ENCODE measurements around the gene BACH1. TPM values are rescaled to one million over a fixed set of nuclear protein-coding genes. Genes with fewer than 3 reads are reported as not detected.

The BACH1 gene
- total RNA-seq, 1 experiment from 2014 or later = 48.7 TPM

DNA sequence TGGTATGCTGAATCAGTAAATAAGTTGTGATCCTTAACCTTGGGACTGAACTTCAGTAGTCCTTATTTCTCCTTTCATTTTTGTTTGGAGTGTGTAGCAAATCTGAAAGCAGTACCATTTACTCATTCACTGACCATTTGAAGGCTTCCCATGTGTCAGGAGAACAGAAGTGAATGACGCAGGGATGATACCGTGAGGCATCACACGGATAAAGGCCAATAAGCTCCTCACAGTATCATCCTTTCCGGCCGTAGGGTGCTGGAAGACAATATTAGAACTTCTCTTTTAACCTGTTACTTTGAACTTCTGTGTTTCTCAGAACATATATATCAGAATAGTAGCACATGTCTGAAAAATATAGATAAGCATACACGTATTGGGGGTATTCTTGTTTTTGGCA is 21.3 kb downstream of the BACH1 start:
- peaks cover 18% of the 10 kb centered on the region for H3K36me3 Mint-ChIP-seq
- no peak for ATAC-seq
- ChIA-PET CTCF (no interaction called here), POLR2A (no interaction called here)
- H3K4me1 Mint-ChIP-seq = peaks cover 16% of the 10 kb centered on the region
- H3K27ac Mint-ChIP-seq = no peak overlapping the region
- TF ChIP-seq, protein P1, sequence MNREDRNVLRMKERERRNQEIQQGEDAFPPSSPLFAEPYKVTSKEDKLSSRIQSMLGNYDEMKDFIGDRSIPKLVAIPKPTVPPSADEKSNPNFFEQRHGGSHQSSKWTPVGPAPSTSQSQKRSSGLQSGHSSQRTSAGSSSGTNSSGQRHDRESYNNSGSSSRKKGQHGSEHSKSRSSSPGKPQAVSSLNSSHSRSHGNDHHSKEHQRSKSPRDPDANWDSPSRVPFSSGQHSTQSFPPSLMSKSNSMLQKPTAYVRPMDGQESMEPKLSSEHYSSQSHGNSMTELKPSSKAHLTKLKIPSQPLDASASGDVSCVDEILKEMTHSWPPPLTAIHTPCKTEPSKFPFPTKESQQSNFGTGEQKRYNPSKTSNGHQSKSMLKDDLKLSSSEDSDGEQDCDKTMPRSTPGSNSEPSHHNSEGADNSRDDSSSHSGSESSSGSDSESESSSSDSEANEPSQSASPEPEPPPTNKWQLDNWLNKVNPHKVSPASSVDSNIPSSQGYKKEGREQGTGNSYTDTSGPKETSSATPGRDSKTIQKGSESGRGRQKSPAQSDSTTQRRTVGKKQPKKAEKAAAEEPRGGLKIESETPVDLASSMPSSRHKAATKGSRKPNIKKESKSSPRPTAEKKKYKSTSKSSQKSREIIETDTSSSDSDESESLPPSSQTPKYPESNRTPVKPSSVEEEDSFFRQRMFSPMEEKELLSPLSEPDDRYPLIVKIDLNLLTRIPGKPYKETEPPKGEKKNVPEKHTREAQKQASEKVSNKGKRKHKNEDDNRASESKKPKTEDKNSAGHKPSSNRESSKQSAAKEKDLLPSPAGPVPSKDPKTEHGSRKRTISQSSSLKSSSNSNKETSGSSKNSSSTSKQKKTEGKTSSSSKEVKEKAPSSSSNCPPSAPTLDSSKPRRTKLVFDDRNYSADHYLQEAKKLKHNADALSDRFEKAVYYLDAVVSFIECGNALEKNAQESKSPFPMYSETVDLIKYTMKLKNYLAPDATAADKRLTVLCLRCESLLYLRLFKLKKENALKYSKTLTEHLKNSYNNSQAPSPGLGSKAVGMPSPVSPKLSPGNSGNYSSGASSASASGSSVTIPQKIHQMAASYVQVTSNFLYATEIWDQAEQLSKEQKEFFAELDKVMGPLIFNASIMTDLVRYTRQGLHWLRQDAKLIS (CRISPR knock-in tag; IDR thresholded peaks at IDR 0.05; ENCODE audit: borderline replicate concordance) = no peak
- no peak for TF ChIP-seq FOXP1 (CRISPR knock-in tag; IDR thresholded peaks at IDR 0.05; ENCODE audit: borderline replicate concordance)
- no peak for TF ChIP-seq NR1H2 (CRISPR knock-in tag; IDR thresholded peaks at IDR 0.05)
- TF ChIP-seq, protein P2, sequence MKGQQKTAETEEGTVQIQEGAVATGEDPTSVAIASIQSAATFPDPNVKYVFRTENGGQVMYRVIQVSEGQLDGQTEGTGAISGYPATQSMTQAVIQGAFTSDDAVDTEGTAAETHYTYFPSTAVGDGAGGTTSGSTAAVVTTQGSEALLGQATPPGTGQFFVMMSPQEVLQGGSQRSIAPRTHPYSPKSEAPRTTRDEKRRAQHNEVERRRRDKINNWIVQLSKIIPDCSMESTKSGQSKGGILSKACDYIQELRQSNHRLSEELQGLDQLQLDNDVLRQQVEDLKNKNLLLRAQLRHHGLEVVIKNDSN (CRISPR knock-in tag; IDR thresholded peaks at IDR 0.05) = no peak
- no peak for TF ChIP-seq ETV6 (CRISPR knock-in tag; IDR thresholded peaks at IDR 0.05)
- TF ChIP-seq, protein P3, sequence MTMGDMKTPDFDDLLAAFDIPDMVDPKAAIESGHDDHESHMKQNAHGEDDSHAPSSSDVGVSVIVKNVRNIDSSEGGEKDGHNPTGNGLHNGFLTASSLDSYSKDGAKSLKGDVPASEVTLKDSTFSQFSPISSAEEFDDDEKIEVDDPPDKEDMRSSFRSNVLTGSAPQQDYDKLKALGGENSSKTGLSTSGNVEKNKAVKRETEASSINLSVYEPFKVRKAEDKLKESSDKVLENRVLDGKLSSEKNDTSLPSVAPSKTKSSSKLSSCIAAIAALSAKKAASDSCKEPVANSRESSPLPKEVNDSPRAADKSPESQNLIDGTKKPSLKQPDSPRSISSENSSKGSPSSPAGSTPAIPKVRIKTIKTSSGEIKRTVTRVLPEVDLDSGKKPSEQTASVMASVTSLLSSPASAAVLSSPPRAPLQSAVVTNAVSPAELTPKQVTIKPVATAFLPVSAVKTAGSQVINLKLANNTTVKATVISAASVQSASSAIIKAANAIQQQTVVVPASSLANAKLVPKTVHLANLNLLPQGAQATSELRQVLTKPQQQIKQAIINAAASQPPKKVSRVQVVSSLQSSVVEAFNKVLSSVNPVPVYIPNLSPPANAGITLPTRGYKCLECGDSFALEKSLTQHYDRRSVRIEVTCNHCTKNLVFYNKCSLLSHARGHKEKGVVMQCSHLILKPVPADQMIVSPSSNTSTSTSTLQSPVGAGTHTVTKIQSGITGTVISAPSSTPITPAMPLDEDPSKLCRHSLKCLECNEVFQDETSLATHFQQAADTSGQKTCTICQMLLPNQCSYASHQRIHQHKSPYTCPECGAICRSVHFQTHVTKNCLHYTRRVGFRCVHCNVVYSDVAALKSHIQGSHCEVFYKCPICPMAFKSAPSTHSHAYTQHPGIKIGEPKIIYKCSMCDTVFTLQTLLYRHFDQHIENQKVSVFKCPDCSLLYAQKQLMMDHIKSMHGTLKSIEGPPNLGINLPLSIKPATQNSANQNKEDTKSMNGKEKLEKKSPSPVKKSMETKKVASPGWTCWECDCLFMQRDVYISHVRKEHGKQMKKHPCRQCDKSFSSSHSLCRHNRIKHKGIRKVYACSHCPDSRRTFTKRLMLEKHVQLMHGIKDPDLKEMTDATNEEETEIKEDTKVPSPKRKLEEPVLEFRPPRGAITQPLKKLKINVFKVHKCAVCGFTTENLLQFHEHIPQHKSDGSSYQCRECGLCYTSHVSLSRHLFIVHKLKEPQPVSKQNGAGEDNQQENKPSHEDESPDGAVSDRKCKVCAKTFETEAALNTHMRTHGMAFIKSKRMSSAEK (CRISPR knock-in tag; IDR thresholded peaks at IDR 0.05; ENCODE audit: borderline replicate concordance) = no peak
- TF ChIP-seq GRHL2 (CRISPR knock-in tag; IDR thresholded peaks at IDR 0.05; ENCODE audit: insufficient replicate concordance, severe bottlenecking) = no peak
- TF ChIP-seq SMAD4 (CRISPR knock-in tag; IDR thresholded peaks at IDR 0.05) = no peak
- no peak for TF ChIP-seq ZNF232 (CRISPR knock-in tag; IDR thresholded peaks at IDR 0.05)
- TF ChIP-seq, protein P4, sequence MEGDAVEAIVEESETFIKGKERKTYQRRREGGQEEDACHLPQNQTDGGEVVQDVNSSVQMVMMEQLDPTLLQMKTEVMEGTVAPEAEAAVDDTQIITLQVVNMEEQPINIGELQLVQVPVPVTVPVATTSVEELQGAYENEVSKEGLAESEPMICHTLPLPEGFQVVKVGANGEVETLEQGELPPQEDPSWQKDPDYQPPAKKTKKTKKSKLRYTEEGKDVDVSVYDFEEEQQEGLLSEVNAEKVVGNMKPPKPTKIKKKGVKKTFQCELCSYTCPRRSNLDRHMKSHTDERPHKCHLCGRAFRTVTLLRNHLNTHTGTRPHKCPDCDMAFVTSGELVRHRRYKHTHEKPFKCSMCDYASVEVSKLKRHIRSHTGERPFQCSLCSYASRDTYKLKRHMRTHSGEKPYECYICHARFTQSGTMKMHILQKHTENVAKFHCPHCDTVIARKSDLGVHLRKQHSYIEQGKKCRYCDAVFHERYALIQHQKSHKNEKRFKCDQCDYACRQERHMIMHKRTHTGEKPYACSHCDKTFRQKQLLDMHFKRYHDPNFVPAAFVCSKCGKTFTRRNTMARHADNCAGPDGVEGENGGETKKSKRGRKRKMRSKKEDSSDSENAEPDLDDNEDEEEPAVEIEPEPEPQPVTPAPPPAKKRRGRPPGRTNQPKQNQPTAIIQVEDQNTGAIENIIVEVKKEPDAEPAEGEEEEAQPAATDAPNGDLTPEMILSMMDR (IDR thresholded peaks at IDR 0.05) = no peak
- TF ChIP-seq, protein P5, sequence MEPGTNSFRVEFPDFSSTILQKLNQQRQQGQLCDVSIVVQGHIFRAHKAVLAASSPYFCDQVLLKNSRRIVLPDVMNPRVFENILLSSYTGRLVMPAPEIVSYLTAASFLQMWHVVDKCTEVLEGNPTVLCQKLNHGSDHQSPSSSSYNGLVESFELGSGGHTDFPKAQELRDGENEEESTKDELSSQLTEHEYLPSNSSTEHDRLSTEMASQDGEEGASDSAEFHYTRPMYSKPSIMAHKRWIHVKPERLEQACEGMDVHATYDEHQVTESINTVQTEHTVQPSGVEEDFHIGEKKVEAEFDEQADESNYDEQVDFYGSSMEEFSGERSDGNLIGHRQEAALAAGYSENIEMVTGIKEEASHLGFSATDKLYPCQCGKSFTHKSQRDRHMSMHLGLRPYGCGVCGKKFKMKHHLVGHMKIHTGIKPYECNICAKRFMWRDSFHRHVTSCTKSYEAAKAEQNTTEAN (CRISPR knock-in tag; IDR thresholded peaks at IDR 0.05) = no peak
- TF ChIP-seq, protein P6, sequence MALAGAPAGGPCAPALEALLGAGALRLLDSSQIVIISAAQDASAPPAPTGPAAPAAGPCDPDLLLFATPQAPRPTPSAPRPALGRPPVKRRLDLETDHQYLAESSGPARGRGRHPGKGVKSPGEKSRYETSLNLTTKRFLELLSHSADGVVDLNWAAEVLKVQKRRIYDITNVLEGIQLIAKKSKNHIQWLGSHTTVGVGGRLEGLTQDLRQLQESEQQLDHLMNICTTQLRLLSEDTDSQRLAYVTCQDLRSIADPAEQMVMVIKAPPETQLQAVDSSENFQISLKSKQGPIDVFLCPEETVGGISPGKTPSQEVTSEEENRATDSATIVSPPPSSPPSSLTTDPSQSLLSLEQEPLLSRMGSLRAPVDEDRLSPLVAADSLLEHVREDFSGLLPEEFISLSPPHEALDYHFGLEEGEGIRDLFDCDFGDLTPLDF (CRISPR knock-in tag; IDR thresholded peaks at IDR 0.05) = no peak
- TF ChIP-seq, protein P7, sequence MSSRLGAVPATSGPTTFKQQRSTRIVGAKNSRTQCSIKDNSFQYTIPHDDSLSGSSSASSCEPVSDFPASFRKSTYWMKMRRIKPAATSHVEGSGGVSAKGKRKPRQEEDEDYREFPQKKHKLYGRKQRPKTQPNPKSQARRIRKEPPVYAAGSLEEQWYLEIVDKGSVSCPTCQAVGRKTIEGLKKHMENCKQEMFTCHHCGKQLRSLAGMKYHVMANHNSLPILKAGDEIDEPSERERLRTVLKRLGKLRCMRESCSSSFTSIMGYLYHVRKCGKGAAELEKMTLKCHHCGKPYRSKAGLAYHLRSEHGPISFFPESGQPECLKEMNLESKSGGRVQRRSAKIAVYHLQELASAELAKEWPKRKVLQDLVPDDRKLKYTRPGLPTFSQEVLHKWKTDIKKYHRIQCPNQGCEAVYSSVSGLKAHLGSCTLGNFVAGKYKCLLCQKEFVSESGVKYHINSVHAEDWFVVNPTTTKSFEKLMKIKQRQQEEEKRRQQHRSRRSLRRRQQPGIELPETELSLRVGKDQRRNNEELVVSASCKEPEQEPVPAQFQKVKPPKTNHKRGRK (CRISPR knock-in tag; IDR thresholded peaks at IDR 0.05; ENCODE audit: borderline replicate concordance) = no peak
- TF ChIP-seq, protein P8, sequence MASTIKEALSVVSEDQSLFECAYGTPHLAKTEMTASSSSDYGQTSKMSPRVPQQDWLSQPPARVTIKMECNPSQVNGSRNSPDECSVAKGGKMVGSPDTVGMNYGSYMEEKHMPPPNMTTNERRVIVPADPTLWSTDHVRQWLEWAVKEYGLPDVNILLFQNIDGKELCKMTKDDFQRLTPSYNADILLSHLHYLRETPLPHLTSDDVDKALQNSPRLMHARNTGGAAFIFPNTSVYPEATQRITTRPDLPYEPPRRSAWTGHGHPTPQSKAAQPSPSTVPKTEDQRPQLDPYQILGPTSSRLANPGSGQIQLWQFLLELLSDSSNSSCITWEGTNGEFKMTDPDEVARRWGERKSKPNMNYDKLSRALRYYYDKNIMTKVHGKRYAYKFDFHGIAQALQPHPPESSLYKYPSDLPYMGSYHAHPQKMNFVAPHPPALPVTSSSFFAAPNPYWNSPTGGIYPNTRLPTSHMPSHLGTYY (CRISPR knock-in tag; IDR thresholded peaks at IDR 0.05) = no peak
- no peak for TF ChIP-seq ZNF671 (CRISPR knock-in tag; IDR thresholded peaks at IDR 0.05)
- peaks cover 3% of the 10 kb centered on the region for H3K9me3 Mint-ChIP-seq
- no peak overlapping the region for H3K4me3 Mint-ChIP-seq
- H3K27me3 Mint-ChIP-seq (ENCODE audit: low read depth) = no peaks in the 10 kb centered on the region
- DNase-seq (ENCODE audit: low spot score) = no peak

Measured in WTC11 (cell line).